Heart left ventricle (tissue), 13 donors: ENCODE results near the gene CCNQ.

Experiments
- CTCF ChIP-seq, 12 donors: fragments of 200-600 bp; sonication (generic) in 4 of 12; IDR thresholded peaks; one replicate each; pipeline versions ENCODE4 v1.5.0 to v1.8.0; 2018 to 2022; ENCODE audit warnings: antibody characterized with exemption in 12 of 12, mild to moderate bottlenecking in 5 of 12
- POLR2A ChIP-seq, 2 donors: fragments of 450-650 bp; IDR thresholded peaks; one replicate each; pipeline ENCODE4 v1.6.1; 2017; ENCODE audit warnings: antibody characterized with exemption in 2 of 2, mild to moderate bottlenecking in 2 of 2, moderate library complexity in 2 of 2
- donor health status: ischemic (EF 13 %, LVEDD 7.1; RV severe dilation, severe dysfunction).
- donor health status: DM: no; HTN: yes; CAD: no.
- donor health status: DM: no; HTN: no; CAD: no.
- donor health status: ischemic (EF 25% LVEDD 6.9; RV normal size, moderate dysfunction).
- donor health status: ischemic (EF 25% LVEDD 5.7; RV mildly dilated, moderate dysfunction).
- donor health status: ischemic (EF 35%, LVEDD 5.7; RV mildly dilated, moderate dysfunction).
- donor health status: nonischemic (EF 11% LVEDD 7.7; RV severe dilation, severe dysfunction).
- donor health status: DM: yes; HTN: yes; CAD: no.
- donor health status: PGD.
- donor health status: ischemic (EF 29% LVEDD 5.4; RV normal size, mild dysfunction).
- donor health status: nonischemic (EF 23%, LVEDD 6.1; RV moderate dilation, normal function).

DNA sequence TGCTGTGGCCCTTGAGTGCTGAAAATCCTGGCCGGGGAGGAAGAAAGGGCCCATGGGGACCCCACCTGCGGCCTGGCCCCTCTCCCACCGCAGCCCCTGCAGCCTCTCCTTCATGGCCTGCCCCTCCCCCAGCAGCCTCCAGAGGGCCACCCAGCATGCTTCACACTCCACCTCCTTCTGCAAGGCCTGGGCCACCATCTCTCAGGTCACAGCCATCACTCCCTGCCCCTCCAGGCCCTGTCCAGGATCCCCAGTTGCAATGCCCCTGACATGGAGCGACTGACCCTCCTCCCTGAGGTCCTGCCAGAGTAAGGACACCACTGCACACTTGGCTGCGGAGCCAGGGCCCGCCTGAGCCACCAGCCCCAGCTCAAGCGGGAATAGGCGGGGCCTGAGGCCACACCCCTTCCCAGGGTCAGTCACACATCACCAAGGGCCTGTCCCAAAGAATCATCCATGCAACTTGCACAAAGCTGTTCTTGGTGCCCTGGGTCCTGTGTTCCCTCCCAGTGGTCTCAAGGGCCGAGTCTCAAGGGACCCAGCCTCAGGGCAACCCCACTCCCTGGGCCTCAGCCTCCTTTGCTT lies 32.9 kb downstream of the CCNQ start:
- TF ChIP-seq CTCF (IDR thresholded peaks at IDR 0.05), result no peak
- no peak for TF ChIP-seq POLR2A (IDR thresholded peaks at IDR 0.05)
